NOMO-1 (cell line): ENCODE results near the gene RPL13A.
A peak's percentile ranks its signal among the peaks of the same experiment; 100 is the strongest.

Experiments
- DNase-seq, 2 experiments: peaks; one replicate each; lab custom pipeline; 2025; ENCODE audit not compliant: unreplicated experiment in 2 of 2; lab: John Stamatoyannopoulos, UW

Gene RPL13A

GRCh38 chr19:49502866-49503581 lies 15.6 kb downstream of the RPL13A start:
- peak; percentile 20 to 29 for DNase-seq

- DNase-seq: no peak
These were observed 16.2 kb downstream of the RPL13A start for GRCh38 chr19:49503582-49503962.

DNA sequence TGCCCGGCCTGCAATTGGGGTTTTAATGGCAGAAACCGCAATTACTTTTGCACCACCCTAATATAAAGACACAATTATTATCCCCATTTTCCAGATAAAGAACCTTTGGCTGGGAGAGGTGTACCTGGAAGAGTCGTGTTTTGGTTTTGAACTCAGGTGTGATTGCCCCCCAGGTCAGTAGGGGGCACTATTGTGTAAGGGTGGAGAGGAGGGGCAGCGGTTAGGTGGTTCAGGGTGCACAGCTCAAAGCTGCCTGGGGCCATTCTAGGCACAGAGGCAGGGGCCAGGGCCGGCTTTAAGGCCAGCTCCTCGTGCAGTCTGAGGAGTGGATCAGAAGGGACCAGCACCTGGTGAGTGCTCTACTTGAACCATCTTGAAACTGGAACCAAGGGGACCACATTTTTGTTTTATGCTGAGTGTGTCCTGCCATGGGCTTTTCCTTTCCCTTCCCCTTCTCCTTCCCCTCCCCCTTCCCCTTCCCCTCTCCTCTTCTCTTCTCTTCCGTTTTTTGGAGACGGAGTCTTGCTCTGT lies 19.2 kb downstream of the RPL13A start:
- DNase-seq: peak; percentile 76 to 78

GRCh38 chr19:49507803-49508494 lies 20.5 kb downstream of the RPL13A start:
- no peak for DNase-seq

- peak; percentile 19 to 22 for DNase-seq
These were observed 25.8 kb downstream of the RPL13A start for GRCh38 chr19:49512970-49513745.

GRCh38 chr19:49513746-49514118 lies 26.3 kb downstream of the RPL13A start:
- DNase-seq: no peak

GRCh38 chr19:49514151-49514550 lies 26.7 kb downstream of the RPL13A start:
- no peak for DNase-seq

GRCh38 chr19:49515767-49516166 lies 28.4 kb downstream of the RPL13A start:
- DNase-seq: peak; percentile 95 to 97

DNA sequence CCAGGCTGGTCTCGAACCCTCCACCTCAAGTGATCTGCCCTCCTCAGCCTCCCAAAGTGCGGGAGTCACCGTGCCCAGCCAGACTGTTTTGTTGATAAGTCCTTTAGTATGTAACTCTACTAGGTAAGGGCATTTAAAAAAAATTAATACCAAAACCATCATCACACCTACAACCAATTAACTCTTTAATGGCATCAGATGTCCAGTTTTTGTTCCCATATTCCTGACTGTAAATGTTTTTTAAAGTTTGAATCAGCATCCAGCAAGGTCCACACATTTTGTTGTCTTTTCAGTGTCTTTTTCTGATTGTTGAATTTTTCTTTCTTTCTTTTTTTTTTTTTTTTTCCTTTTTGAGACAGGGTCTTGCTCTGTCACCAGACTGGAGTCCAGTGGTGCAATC lies 30.6 kb downstream of the RPL13A start:
- DNase-seq: no peak

DNA sequence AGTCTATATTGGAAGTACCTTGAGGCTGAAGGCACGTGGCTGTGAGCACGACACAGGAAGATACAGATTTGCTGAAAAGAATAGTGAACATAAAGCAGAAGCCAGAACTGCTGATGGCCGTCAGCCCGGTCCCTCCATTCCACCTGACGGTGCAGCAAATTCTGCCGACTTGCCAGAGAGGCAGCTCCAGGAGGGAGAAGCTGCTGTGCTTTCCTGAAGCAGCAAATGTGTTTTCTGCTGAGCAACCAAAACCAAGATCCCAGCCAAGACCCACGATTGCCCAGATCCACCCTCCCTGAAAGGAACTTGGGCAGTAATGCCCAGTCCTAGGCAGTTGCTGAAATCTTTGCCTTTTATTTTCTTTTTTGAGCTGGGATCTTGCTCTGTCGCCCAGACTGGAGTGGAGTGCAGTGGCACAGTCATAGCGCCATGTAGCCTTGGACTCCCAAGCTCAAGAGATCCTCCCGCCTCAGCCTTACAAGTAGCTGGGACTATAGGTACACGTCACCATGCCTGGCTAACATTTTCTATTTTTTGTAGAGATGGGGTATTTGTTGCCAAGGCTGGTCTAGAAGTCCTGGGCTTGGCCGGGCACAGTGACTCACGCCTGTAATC lies 33.4 kb downstream of the RPL13A start:
- DNase-seq: no peak

DNA sequence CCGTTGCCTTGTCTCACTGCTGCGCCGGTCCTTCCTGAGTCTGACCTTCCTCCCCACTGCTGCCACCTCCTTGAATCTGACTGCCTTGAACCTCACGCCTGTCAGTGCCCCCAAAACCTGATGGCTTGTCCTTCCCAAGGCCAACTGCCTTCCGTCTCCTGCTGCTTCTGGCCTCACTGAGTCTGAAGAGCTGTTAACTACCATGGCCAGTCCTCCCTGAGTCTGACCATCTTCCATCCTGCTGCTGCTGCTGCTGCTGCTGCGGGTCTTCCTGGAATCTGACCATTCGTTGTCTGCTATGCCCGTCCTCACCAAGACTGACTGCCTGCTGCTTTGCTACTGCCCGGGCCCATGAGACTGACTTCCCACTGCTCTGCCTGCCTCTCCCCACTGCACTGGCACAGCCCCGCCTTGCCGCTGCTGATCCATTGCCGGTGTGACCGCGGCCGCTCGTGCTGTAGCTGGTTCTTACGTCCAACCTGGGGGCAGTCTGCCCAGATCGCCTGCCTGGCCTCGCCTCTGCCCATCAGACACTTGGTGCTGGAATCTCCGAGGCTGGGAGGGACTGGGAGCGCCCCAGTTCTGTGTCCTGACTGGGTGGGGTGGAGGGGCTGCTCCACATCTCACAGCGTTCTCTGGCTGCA lies 37.5 kb downstream of the RPL13A start:
- no peak for DNase-seq

- no peak for DNase-seq
These were observed 40.9 kb downstream of the RPL13A start for GRCh38 chr19:49528211-49528771.

DNA sequence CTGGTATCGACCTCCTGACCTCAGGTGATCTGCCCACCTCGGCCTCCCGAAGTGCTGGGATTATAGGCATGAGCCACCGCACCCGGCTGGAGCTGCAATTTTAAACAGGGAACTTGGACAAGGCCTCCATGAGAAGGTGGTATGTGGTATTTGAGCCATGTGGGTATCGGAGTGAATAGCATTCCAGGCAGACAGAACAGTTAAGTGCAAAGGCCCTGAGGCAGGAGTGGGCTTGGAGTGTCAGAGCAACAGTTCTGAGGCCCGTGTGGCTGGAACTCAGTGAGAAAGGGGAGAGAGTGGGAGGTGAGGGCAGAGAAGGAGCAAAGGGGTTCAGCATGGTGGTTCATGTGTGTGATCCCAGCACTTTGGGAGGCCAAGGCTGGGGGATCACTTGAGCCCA lies 43.3 kb downstream of the RPL13A start:
- DNase-seq: no peak

DNA sequence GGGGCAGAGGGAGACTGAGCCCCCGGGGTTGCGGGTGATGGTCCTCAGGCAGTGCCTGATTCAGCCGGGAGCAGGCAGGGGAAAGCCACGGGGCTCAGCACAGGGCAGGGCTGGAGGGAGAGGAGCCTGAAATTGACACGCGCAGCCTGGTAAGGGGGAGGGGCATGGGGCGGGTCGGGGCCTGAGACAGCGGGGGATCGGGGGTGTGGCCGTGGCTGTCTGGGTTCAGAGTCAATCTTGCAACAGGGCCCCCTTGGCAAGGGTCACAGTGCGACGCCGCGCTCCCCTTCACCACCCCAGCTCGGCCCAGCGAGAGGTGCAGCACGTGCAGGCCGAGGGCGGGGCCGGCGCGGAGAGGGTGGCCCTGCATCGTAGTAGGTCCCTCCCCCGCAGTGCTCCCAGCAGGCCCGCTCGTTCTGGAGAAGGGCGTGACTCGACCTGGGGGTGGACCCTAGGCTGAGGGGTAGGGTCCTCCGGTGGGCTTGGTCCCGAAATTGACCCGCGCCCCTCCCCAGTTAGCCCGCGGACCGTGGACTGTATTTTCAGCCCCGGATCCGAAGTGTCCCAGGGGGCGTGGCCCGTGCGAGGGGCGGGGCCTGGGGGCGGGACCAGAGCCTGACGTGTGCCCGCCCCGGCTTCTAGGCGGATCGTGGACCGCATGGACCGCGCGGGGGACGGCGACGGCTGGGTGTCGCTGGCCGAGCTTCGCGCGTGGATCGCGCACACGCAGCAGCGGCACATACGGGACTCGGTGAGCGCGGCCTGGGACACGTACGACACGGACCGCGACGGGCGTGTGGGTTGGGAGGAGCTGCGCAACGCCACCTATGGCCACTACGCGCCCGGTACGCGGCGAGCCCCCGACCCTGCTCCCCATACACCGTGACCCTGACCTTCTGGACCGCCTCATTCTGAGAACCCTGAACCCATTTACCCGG lies 46.4 kb downstream of the RPL13A start:
- peak; percentile 48 to 63 for DNase-seq

GRCh38 chr19:49534632-49535385 lies 47.4 kb downstream of the RPL13A start:
- DNase-seq: no peak

DNA sequence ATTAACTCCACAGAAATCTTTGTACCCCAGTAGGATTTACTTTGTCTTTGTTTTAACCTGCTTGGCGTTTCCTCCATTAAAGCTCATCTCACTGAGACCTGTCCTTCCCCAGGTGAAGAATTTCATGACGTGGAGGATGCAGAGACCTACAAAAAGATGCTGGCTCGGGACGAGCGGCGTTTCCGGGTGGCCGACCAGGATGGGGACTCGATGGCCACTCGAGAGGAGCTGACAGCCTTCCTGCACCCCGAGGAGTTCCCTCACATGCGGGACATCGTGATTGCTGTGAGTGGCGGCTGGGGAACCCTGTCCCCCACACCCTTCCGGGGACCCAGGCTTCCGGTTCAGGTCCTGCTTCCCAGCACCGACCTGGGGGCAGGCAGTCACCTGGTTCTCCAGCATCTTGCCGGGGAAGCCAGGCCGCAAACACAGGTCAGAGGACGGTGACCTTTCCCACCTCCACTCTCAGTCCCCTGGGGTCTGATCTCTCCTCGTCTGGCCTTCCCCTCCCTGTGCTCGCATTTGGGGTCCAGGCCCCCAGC lies 49.6 kb downstream of the RPL13A start:
- no peak for DNase-seq

DNA sequence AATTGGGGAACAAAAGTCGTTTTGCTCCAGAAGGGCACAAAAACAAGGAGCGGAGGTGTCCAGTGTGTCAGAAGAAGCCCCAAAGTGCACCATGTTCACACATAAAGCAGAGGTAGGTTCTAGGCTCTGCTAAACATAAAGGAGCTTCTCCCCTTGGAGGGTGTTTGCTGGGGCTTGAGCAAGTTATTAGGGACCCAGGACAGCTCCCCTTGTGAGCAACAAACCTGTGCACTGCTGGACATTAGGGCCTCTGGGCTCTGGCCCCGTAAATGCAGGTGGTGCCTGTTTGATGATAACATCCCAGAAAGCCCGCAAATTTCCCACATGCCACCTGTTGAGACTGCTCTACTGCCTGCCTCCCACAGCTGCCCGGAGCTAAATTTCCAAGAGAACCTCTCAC lies 51.2 kb downstream of the RPL13A start:
- no peak for DNase-seq
